ENCODE data around the gene CCDC85B. TPM values are rescaled to one million over a fixed set of nuclear protein-coding genes. Genes with fewer than 3 reads are reported as not detected.

Gene CCDC85B
- total and polyA plus RNA-seq, 4 donors = 4.3 to 12.6 (median 6.9) TPM

GRCh38 chr11:65859812-65860277, 30.6 kb upstream of the CCDC85B start:
- peaks cover 11 to 32% (median 23%) of the 10 kb centered on the region in 4 donors for H3K36me3 ChIP-seq (ENCODE audit: control insufficient read depth in 4 of 4, insufficient read depth in 3 of 4, low read depth in 1 of 4, low read length in 3 of 4)
- peak overlapping the region; percentile 81 to 96 for H3K27ac ChIP-seq (ENCODE audit: low read depth in 1 of 2, low read length in 2 of 2)
- DNase-seq (ENCODE audit: low spot score) = no peak

GRCh38 chr11:65860278-65861164, 30.0 kb upstream of the CCDC85B start, which contains the start of gene MUS81:
MUS81 (plus strand) TSS chr11:65860433; CDS start chr11:65860754, 321 bp downstream.
- Histone ChIP-seq H3K36me3 (ENCODE audit: control insufficient read depth in 4 of 4, insufficient read depth in 3 of 4, low read depth in 1 of 4, low read length in 3 of 4) (peaks cover 10 to 32% (median 26%) of the 10 kb centered on the region in 4 donors), H3K9me3 (ENCODE audit: control insufficient read depth in 4 of 4, low read length in 3 of 4) (no peaks in the 10 kb centered on the region), H3K4me3 (ENCODE audit: low read depth in 1 of 3, low read length in 3 of 3) (peak within 1 kb of the TSS; percentile 59 to 89 (median 84)), H3K27ac (ENCODE audit: low read depth in 1 of 2, low read length in 2 of 2) (peak within 1 kb of the TSS; percentile 81 to 96), H3K4me1 (ENCODE audit: control insufficient read depth in 4 of 4, insufficient read depth in 4 of 4, low read length in 3 of 4) (peaks cover 10 to 43% (median 31%) of the 10 kb centered on the region in 4 donors), H3K9ac (ENCODE audit: low read depth in 1 of 2, low read length in 2 of 2) (peak within 1 kb of the TSS; percentile 84 to 92), H3K27me3 (ENCODE audit: control insufficient read depth in 4 of 4, insufficient read depth in 4 of 4, low read length in 3 of 4) (no peaks in the 10 kb centered on the region)
- DNase-seq (ENCODE audit: low spot score) = peak; percentile 99
- peak; percentile 79 for TF ChIP-seq CTCF (IDR thresholded peaks at IDR 0.05; ENCODE audit: low read depth, low read length, missing input control)
- peak; percentile 83 for TF ChIP-seq REST (IDR thresholded peaks at IDR 0.05)
- peak; percentile 20 for TF ChIP-seq FOXA2 (IDR thresholded peaks at IDR 0.05)
- peak; percentile 61 for TF ChIP-seq FOXA1 (IDR thresholded peaks at IDR 0.05)
- no peak for TF ChIP-seq ZBTB33 (IDR thresholded peaks at IDR 0.05)
- peak; percentile 83 for TF ChIP-seq SP1 (IDR thresholded peaks at IDR 0.05)
- TF ChIP-seq MAX (IDR thresholded peaks at IDR 0.05) = no peak
- peak; percentile 49 to 50 for TF ChIP-seq HNF4A (conservative IDR thresholded peaks at IDR 0.05)
- peak; percentile 48 to 56 for TF ChIP-seq RAD21 (IDR thresholded peaks at IDR 0.05)
- TF ChIP-seq NR2F2 (IDR thresholded peaks at IDR 0.05) = peak; percentile 84
- no peak for TF ChIP-seq ATF3 (IDR thresholded peaks at IDR 0.05)
- TF ChIP-seq GABPA (IDR thresholded peaks at IDR 0.05 in 1 of 2, conservative IDR thresholded peaks at IDR 0.05 in 1 of 2) = peak; percentile 57 to 93
- TF ChIP-seq TAF1 (conservative IDR thresholded peaks at IDR 0.05) = no peak
- TF ChIP-seq JUND (IDR thresholded peaks at IDR 0.05) = peak; percentile 31 to 69
- peak in 1 of 2 donors; percentile 56 for TF ChIP-seq EGR1 (IDR thresholded peaks at IDR 0.05; ENCODE audit: low read depth in 2 of 2)
- TF ChIP-seq YY1 (IDR thresholded peaks at IDR 0.05) = peak; percentile 84
- TF ChIP-seq RXRA (IDR thresholded peaks at IDR 0.05) = peak; percentile 63 to 65
- WGBS = under 1% methylated on average over 78 of the region's 78 CpGs

More at GRCh38 chr11:65859812-65860277, 30.6 kb upstream of the CCDC85B start:
- H3K4me1 ChIP-seq (ENCODE audit: control insufficient read depth in 4 of 4, insufficient read depth in 4 of 4, low read length in 3 of 4) = peaks cover 10 to 48% (median 32%) of the 10 kb centered on the region in 4 donors
- H3K27me3 ChIP-seq (ENCODE audit: control insufficient read depth in 4 of 4, insufficient read depth in 4 of 4, low read length in 3 of 4) = no peaks in the 10 kb centered on the region
- peak overlapping the region; percentile 9 to 92 for H3K9ac ChIP-seq (ENCODE audit: low read depth in 1 of 2, low read length in 2 of 2)
- no peak for TF ChIP-seq FOXA2 (IDR thresholded peaks at IDR 0.05)
- peak; percentile 66 for TF ChIP-seq TAF1 (conservative IDR thresholded peaks at IDR 0.05)
- no peaks in the 10 kb centered on the region for H3K9me3 ChIP-seq (ENCODE audit: control insufficient read depth in 4 of 4, low read length in 3 of 4)
- 7% methylated on average over 16 of the region's 16 CpGs for WGBS
- peak overlapping the region; percentile 12 to 84 (median 59) for H3K4me3 ChIP-seq (ENCODE audit: low read depth in 1 of 3, low read length in 3 of 3)
